COLO668 (cell line): ENCODE measurements around the gene RAG1.
A peak's percentile ranks its signal among the peaks of the same experiment; 100 is the strongest.

Experiments
- DNase-seq: peaks from one replicate; lab custom pipeline; 2025; ENCODE audit not compliant: unreplicated experiment; lab: John Stamatoyannopoulos, UW

The RAG1 gene

DNA sequence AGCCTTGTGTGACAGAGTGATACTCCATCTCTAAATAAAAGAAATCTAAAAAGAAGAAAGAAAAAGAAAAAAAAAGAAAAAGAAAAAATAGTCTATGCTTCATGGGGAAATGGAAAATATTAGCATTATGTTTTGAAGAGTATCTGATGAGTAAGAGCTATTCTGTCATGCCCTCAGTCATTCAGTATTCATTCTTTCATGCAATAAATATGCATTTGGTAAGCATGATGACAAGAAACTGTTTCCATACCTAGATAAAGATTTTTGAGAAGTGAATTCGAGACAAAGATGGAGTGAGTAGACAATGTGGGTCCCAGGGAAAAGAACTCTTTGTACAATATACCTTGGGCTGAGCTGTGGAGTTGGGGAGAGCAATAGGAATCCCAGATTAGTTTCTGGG is 20.3 kb downstream of the RAG1 start:
- DNase-seq: no peak

DNA sequence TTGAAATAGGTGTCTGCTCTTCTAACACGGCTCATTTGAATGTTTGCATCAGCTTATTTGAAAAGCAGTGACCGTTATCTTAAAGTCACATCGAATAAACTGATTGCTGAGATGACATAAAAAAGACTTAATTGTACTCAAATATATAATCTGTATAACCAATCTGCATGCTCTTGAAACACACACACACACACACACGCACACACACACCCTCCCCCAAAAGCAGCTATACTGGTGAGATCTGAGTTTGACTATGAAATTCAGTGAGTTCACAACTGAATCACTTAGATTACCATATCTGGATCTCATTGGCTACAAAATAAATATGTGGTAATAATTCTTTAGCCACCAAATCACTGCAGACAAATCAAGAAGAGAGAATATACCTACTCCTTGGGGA is 22.7 kb downstream of the RAG1 start:
- DNase-seq: no peak

DNA sequence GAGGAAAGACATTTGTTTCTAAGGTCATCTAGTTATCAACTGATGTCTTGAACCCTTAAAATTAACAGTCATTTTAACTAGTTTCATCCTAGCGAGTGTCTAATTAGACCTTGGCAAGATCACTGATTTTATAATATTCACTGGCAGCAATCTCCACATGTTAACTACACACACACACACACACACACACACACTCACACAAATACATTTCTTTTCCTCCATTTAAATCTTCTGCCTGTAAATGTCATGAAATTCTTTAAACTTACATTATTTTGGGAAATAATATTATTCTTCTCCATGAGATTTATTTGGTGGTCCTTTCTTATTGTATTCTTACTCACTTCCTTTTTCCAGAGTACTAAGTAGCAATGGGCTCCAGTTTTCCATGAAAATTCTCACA is 23.6 kb downstream of the RAG1 start:
- DNase-seq: no peak

DNA sequence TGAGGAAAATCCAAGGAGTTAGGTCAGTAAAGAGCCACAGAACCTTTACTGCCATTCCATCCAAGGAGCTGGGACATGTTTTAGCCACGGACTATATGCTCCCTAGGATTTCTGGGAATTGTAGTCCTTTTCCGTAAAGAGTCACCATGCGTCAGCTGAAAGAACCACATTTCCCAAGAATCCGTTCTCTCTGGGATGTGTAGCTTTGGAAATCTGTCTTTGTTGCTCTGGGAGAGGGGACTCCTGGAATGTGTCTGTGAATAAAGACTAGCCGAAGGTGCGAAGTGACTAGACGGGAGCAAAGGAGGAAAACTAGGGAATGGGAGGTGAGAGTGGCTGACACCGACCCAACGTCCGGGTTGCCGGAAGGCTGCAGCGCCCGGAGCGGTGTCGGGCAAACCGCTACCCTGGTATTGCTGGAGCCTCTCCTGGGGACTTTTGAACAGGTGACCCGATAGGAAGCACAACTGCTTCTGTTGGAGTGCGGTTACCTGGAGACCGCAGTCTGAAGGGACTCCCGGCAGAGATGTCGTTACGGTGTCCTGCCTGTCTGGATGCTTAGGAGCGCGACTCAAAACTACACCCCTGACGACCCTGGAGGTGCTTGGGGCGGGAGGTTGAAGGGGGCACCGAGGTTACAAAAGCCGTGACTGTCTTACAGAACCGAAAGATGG is 26.6 kb downstream of the RAG1 start, which contains the start of gene IFTAP:
Gene IFTAP (plus strand): TSS at position 187 of the 674 bp plus-strand sequence. CDS start 15,602 bp downstream, outside the sequence.
- DNase-seq: peak; percentile 67

DNA sequence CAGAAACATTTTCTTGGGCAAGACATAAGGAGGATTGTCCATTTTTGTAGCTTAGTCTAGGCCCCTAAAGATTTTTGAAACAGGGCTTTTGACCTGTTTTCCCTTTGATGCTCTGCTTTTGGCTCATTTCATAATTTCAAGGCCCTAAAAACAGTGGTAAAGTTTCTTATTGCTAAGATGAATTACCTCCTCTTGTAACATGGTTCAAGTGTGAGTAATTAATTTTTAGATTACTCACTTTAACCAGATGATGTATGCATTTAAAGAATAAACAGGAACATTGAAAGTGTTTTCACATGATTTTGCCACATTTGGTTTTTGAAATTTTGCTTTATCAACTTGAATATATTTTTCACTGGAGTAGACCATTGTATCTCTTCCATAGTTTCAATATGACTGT is 29.1 kb downstream of the RAG1 start:
- DNase-seq: no peak

DNA sequence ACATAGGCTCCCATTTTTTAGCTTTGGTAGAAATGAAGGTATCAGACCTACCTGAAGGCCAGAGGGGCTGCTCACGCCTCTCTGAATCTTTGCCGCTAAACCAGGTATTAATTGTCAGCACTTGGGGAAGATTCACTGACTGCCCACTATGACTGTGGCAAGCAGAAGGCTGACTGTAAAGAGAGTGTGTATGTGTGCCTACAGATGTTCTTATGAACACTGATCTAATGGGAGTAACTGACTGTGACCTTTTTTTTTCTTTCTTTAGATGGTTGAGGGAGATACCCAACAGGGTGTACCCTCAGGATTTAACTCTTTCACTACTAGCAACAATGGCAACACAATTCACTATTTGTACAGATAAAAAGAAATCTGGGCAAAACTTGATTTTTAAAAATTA is 30.2 kb downstream of the RAG1 start, which contains the start of gene RAG2:
Gene RAG2 (minus strand): TSS at position 186 of the 400 bp plus-strand sequence. CDS start 4,068 bp downstream, outside the sequence.
- DNase-seq: no peak

DNA sequence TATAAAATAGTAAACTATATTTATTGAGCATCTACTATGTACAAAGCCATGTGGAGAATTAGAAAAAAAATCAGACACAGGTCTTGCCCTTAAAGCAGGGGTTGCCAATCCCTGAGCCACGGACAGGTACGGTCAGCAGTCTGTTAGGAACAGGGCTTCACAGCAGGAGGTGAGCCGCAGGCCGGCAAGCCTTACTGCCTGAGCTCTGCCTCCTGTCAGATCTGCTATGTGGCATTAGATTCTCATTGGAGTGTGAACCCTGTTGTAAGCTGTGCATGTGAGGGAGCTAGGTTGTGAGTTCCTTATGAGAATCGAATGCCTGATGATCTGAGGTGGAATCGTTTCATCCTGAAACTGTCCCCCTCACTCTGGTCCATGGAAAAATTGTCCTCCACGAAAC is 32.4 kb downstream of the RAG1 start:
- DNase-seq: no peak

DNA sequence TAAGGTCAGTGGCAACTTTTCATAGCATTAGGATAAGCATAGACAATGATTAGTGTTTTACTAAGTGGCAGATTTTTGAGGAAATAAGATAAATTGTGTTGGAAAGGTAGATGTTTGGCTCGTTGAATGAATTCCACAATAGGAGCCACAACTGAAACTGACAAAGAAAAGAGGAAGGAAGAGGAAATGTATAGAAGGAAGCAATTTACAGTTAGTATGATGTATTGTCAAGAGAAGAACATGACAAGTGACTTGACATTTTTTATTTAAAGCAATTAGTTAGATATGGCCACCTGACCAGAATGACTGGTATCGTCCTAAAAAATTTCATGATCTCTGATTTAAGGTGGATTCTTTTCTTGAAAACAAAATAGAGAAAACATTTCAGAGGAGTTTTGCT is 33.3 kb downstream of the RAG1 start:
- no peak for DNase-seq

DNA sequence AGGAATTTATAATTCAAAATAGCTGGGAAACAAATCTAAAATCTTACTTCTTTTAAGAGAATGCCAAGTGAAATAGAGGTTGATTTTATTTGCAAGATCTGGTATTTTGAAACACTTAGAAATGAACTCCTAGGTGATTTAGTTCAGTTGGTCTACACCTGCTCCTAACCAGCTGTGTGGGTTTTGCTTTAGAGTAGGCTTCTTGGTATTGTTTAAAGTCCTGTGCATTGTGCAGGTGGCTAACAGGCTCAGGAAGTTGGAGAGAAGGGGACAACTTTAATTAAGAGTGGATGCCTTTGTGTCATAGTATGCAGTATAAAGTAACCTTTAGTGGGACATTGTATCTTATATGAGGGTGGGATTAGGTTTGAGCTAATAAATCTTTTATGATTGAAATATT is 34.3 kb downstream of the RAG1 start:
- no peak for DNase-seq

DNA sequence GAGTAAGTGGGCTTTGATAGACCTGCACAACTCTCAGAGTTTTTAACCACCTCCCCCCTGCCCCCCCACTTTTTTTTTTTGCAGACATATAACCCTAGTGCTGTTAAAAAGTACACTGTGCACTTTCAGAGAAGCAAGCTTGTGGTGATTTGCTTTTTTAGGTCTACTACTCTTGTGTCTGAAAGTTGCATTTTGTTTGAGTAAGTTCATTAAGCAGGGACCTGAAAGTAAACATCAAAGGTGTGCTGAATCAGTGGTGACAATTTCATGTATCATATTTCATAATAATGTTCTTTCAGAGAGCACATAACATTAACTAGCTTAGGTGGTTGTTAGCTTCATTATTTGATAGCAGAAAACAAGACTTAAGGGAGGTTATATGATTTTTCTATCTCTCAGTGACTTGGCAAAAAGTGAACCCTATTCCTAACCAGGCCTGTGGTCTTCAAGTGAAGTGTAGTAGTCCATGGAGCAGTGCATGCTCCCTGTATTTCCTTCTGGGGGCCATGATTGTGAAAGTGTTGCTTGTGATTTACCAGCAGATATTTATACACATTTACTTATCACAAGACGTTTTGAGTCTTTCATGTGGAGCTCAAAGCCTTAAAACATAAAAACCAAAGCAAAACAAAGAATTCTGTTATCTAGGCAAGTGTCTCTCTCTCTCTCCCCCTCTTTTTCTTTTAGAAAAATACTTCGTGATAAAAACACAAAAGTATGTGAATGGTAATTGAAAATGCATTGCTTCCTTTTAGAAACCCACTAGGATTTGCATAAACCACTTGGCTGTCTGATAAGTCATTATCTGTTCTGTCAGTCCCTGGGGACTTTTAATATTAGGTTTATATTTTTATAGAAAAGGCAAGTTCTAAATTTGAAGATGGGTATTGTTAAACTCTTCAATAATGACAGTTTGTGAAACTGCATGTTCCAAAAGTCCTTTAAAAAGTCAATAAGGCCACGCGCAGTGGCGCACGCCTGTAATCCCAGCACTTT is 37.7 kb downstream of the RAG1 start:
- DNase-seq: no peak

DNA sequence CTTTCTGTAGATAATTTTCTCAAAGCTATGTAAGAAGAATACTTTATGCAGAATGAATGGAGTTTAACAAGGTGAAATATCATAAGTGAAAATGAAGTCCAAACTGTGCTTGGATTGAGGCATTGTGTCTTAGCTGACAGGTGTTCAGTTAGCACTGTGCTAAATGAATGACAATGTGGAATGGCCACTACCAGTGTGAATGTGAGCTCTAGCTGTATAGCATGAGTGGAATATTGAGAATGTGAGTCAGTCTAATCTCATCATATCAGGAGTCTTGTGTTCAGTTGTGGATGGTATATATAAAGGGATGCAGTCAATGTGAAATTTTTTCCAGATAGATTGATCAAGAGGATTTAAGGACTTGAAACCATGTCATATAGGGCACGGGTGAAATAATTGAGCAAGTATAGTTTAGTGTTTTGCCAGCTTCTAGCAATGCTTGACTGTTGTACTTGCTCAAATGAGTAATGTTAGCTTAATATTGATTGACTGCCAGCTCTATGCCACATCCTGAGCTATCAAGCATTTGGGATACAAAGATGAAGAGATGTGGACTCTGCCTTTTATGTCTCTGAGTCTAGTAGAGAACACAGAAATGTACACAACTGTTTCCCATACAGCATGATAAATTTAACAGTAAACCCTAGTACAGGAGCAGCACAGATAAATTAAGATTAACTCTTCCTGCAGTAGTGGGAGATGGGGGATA is 40.8 kb downstream of the RAG1 start:
- no peak for DNase-seq

DNA sequence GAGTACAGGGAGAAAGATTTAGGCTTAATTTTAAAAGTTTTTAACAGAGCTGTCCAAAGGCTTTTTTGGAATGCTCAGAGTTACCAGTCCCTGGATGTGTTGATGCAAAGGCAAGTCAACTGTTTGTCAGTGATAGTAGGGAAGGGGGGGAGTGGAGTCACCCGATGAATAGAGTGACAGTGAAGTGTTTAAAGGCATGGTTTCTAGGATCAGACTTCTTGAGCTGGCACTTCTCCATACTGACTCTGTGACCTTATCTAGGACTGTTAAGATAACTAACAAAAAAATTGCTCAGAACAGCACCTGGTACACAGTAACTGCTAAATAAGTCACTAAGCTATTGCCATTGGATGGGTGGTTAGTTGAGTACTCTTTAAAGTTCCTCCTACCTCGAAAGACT is 41.6 kb downstream of the RAG1 start:
- no peak for DNase-seq

DNA sequence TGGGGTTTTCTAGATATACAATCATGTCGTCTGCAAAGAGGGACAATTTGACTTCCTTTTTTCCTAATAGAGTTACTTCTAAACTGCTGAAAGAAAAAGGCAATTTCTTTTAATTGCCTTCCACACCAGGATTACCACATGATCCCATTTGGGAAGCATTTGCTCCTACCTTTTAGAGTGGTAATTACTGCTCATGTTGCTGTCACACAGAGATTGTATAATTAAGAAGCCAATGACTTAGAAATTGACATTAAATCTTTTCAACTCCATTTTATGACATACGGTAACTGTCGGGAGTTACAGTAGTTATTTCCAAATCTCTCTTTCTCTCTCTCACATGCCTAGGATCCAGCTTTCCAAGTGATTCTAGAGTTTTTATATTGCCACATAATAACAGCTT is 48.0 kb downstream of the RAG1 start:
- DNase-seq: no peak

DNA sequence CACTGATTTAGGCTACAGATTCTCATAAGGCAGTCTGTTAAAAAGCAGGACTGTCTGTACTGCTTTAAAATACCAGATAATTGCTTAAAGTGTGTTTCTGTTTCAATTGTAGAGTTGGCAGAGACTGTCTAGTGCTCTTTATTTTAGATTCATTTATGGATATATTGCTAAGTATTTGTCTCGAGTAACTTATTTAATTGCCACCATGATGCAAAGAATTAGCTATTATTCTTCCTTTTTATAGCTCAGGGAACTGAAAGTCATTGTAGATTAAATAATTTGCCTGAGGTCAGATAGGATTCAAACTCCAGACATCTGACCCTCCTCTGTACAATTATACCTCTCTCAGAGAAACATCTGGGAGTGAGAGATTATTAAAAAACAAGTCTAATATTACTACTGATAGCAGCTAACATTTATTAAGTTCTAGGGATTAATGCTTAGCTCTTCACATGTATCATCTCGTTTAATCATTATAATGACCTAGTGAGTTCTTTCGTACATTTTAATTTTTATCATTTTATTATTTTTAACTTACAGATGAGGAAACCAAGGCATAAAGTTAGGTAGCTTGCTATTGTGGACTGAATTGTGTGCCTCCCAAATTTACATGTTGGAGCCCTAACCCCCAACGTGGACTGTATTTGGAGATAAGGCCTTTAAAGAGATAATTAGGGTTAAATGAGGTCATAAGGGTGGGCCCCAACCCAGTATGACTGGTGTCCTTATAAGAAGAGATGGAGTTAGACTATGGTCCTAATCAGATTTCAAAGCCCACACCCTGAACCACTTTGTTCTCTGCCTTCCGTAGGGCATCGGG is 49.9 kb downstream of the RAG1 start:
- no peak for DNase-seq

DNA sequence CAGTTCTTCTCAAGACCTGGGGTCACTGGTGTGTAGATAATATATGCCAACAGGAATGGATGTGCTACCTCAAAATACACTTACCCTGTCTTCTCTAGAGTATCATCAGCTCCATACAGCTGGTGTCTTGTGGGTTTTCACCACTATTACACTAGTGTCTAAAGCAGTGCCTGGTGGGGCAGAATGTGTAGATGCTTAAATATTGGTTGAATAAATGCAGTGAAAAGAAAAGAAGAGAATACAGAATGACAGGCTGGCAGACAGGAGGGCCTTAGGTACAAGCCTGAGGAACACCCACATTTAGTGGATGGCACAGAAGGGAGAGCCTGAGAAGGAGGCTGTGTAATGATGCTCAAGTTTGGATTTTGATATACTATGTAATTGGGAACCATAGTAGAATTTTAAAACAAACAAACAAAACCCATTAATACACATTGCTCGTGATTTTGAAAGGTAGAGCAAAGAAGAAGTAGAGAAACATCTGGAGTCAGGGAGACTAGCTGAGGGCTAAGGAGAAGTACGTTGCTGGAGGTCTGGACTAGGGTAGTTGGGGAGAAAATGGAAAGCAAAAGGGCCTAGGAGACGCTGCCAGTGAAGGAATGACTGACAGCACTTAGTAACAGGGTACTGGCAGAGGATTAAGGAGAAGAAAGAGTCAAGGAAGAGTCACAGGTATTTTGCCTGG is 50.7 kb downstream of the RAG1 start:
- DNase-seq: no peak

DNA sequence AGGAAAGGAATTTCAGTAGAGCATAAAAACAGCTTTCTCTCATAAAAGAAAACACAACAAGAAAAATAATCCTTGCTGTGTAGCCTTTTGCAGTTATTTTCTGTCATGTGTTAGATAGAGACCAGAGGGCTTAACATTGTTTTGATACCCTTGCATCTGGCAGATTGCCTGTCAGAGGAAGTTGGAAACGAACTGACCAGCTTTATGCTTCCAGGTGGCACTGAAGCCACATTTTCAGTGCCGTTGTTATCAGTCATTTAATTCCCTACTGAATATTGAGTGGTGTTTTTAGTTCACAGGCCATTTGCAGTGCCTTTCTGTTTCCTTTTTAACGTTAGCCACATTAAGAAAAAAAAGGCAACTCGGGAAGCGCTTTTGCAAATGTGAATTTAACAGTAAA is 51.7 kb downstream of the RAG1 start:
- DNase-seq: no peak

DNA sequence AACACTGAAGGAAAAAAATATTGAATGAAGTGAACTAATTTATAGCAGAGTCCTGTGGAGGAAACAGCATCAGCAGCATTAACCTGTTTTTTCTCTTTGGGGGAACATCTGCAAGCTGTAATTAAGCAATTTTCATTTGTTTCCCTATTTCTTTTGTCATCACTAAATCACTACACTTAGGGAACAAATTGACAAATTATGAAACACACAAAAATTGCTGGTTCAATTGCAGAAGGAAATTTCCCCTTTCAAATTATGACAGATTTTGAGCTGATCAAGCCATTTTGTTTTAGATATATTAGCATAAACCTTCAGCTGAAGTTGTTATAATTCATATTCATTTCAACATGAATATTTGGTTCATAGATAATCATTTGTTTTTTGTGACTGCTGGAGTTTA is 52.4 kb downstream of the RAG1 start:
- DNase-seq: no peak

DNA sequence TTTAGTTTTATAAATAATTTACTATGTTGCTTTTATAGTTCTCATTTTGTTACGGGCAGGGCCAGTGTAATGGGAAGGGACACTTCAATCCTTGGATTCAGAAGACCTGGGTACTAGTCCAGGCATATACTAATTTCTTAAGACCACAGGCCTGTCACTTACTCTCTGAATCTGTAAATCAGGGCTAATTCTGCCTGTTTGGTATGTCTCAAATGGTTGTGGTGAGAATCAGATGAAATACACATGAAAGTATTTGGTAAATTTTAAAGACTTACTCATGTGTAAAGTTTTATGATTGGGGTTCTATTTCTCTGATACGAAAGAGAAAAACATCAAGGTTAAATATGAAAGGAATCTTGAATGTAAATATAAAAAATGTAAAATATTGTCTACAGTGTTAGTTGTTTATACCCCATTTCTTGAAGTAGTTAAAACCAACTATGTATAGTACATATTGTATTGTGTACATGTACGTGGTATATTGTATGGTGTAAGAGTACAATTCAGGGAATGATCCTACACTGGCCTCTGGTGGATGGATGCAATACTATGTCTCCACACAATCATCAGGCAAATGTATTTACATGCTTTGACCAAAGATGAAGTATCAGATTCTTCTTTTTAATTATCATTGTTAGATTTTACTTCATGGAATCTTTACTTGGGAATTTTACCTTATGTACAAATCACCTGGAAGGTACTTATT is 54.8 kb downstream of the RAG1 start:
- peak; percentile 7 for DNase-seq

DNA sequence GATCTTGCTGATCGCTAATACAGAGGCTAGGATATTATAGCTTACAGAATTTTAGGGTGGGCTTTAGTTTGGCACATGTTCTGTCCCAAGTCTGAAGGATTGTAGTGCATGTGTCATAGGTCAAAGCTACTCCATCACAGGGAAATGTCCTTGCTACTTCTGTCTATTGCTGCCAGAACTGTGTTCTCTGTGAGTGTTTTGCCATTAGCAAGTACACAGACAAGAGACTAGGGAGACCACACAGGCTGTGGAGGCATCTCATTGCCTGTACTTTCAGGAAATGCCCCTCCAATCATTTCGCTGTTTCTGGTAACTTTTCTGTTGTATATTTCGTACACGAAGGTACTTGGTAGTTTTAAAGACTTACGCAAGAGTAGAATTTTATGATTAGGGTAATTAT is 55.7 kb downstream of the RAG1 start:
- no peak for DNase-seq
